Mucosa of gallbladder (tissue), 1 donor: ENCODE data around the gene MFSD11. TPM values are rescaled to one million over a fixed set of nuclear protein-coding genes. Genes with fewer than 3 reads are reported as not detected.
A peak's percentile ranks its signal among the peaks of the same experiment; 100 is the strongest.
"Not testable (repeated sequence)": the region's sequence is repeated elsewhere in the genome, so short reads cannot be mapped to it uniquely, and the experiment has no call there.

Experiments used
- DNase-seq: peaks from one replicate; pipeline ENCODE4 v3.0.0-alpha.2; 2020; ENCODE audit warnings: low spot score
- total RNA-seq: library from RNA; stranded (reverse); gene quantifications from one replicate; pipeline ENCODE4 v1.2.1, GENCODE V29; 2021
- donor health status: DM: no; HTN: no; CAD: no.

Gene MFSD11
- total RNA-seq, 1 donor from 2014 or later: 21.1 TPM

DNA sequence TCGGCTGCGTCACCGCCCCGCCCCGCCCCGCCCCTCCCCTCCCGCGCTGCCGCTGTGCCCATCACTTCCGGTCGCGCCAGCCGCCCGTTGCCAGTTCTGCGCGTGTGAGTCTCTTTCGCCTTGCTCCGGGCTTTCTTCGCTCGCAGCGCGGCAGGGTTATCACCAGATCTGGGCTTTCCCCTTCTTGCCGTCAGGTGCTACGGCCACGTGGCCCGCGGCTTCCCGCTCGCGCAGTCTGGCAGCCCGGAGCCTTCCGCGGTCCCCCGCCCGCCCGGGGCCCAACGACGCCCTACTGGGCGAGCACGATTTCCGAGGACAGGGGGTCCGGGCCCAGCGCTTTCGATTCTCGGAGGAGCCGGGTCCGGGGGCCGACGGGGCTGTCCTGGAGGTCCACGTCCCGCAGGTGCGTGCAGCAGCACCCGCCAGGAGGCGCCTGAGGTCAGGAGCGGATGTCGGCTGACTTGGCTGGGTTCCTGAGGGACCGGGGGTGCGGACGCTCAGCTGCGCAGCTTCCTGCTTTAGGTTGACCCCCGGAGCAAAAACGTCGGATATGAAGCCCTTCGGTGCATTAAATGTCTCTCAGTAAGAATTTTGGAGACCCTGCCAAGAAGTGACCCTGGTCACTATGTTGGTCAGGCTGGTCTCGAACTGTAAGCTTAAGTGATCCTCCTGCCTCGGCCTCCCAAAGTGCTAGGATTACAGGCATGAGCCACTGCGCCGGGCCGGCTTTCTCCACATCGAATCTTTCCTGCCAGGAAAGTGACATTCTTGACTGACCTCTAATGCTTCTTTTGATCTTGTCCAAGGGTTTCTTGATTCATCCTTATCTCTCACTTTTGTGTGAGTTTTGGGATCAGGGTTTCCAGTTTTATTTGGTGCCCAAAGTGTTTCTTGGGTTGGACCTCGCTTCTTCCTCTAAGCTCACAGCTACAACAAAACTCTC, 10.9 kb upstream of the MFSD11 start, which contains the start of gene METTL23:
Gene METTL23 (plus strand): TSS at position 64 of the 943 bp plus-strand sequence. CDS start 2,872 bp downstream, outside the sequence.
- DNase-seq: peak; percentile 84

DNA sequence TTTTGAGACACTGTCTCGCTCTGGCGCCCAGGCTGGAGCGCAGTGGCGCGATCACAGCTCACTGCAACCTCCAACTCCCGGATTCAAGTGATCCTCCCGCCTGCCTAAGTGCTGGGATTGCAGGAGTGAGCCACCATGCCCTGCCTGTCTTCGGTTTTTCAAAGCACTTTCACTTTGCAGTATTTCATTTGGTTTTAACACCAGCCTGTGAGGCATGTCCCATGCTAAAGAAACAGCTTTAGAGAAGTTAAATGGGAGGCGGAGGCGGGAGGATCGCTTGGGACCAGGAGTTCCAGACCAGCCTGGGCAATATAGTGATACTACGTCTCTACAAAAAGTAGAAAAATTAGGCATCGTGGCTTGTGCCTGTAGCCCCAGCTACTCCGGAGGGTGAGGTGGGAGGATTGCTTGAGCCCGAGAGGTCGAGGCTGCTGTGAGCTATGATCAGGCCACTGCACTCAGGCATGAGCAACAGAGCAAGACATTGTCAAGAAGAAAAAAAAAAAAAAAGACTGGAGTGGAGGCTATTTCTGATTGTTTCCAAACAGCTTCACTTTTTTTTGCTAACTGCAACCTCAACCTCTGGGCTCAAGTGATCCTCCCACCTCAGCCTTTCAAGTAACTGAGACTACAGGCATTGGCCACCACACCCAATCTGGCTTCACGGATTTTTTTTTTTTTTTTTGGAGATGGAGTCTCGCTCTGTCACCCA, 10.0 kb upstream of the MFSD11 start:
- no peak for DNase-seq

DNA sequence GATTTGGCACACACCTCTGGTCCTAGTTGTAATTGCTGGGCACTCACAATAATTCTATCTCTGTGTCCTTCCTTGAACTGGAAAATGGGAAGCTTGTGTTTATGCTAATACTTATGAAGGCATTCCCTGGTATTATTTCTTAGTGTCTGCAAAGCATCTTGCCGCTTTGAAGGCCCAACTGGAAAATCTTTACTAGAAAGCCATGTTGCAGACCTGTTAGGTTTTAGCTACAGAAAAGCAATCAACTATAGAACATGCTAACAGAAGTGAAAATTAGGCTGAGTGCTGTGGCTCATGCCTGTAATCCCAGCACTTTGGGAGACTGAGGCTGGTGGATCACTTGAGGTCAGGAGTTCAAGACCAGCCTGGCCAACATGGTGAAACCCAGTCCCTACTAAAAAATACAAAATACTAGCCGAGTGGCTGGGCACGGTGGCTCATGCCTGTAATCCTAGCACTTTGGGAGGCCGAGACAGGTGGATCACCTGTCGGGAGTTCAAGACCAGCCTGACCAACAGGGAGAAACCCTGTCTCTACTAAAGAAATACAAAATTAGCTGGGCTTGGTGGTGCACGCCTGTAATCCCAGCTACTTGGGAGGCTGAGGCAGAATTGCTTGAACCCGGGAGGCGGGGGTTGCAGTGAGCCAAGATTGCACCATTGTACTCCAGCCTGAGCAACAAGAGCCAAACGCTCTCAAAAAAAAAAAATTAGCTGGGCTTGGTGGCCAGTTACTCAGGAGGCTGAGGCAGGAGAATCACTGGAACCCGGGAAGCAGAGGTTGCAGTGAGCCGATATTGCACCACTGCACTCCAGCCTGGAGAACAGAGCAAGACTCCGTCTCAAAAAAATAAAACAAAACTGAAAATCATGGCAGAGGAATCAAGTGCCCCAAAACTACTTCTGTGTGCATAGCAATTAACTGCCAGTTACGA, 5.9 kb upstream of the MFSD11 start:
- not testable (repeated sequence) for DNase-seq

GRCh38 chr17:76732734-76733617, 4.9 kb upstream of the MFSD11 start:
- no peak for DNase-seq

DNA sequence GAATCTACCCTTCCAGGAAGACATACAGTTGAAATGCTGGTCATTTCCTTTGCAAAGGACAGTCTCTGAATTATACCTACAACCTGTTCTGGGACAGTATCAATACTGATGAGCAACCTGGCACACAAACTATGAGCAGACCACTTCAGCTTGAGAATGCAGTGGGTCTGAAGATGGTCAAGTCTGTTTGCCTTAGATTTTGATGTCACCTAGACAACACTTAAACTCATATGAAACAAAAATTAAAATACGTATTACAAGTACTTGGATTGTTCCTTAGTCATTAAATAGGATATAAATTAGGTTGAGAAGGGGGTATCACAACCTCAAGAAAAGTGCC, 4.3 kb upstream of the MFSD11 start:
- no peak for DNase-seq

DNA sequence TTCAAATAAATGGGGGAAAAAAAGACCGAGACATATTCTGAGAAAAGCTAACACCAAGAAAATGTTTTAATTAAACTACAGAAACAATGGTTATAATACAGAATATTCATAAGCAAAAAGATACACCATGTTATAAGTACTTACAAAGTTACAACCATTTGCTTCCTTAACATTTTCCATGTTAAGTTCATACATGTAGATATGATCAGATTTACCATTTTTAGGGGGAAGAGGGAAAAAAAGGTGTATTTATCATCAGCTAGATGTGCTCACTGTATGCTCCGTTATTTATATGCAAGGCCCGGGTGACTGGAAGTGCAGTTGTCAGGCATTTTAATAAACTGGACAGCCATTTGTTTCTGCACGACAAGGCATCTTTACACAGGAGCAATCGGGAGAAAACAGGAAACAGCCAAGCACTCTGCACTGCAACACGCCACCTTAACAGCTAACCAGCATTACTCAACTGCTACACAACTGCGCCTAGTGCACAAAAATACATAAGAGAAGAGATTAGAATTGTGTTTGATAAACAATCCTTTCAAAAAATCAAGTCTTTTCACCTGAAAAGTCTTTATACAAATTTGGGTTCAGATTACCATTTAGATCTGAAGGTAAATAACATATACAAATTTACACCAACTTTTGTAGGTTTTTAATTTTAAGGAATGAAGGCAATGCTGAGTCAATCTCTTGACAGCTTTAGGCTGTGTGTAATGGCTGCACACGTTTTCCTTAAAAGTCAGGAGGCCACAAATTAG, 3.7 kb upstream of the MFSD11 start:
- no peak for DNase-seq

DNA sequence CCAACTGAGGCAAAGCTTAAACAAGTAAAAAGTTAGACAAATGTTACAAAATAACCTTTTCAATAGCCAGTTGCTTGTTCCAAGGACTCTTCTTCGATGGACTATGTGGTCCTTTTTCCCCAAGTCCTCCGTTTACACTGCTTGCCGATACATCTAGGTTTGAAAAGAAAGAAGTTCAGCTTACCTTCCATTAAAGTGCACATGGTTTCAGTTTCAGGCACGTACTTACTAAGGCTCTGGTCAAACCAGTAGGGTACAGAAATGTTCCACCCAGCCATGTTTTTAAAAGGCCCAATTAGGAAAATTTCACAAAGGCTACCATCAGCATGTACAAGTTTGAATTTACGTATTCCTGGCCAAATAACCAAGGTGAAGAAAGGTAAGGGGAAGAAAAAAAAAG, 2.9 kb upstream of the MFSD11 start:
- DNase-seq: no peak

DNA sequence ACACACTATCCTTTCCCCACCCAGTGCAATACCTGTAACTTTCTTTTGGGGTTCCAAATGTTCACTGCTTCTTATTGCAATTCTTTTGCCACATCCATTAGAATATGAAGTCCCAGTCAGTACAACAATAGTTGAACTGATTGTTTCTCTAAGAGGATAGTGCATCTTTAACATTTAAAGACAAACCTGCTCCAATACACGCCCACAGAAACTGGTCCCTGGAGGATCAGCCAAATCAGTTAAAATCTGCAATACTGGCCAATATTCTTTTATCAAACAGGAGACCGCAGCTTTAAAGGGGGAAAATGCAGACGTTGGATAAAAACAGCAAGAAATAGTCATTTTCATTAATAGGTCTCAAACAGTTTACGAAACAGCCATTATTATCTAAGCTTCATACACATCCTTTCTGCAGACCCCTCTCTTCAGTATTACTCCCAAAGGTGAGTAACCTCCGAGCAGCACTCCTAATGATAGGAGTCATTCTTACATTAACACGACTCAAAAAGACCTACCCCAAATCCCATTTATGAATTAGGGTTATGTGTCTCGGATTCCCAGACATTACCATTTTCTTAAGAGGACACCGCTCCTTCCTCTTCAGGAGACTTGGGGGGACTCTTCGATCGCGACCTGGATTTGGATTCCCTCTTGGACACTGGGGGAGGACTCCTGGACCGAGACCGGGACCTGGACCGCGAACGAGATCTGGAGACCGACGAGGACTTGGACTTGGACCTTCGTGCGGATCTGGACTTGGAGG, 2.2 kb upstream of the MFSD11 start:
- no peak for DNase-seq

- DNase-seq: peak; percentile 76
Observed at GRCh38 chr17:76736349-76737081, 1.4 kb upstream of the MFSD11 start.

DNA sequence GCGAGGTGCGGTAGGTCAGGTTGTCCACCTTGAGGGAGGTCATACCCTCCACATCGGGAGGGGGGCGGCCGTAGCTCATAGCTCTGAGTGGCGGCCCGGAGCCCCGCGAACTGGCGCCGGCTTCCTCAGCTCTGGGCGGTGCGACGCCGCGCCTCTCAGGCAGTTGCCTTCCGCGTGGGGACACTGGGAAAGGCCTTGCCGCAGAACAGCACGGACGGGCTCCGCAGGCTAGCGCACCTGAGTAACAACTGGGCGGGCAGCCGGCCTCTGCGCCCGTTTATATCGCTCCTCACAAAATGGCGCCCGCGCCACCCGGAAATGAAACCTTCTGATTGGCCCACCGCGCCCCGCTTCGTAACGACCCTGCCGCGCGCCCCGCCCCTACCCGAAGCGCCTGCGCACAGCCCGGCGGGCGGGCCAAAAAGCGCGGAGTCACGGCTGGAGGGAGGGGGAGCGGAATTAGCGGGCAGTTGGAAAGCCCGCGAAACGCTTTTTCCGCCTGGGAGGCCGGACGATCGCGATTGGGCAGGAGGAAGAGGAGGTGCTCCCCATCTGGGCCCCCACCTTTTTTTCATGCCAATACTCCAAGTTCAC, 740 bp upstream of the MFSD11 start, which contains the start of gene SRSF2:
Gene SRSF2 (minus strand): TSS at position 250 of the 594 bp plus-strand sequence. CDS start 171 bp downstream, at position 79.
- peak; percentile 99 for DNase-seq

DNA sequence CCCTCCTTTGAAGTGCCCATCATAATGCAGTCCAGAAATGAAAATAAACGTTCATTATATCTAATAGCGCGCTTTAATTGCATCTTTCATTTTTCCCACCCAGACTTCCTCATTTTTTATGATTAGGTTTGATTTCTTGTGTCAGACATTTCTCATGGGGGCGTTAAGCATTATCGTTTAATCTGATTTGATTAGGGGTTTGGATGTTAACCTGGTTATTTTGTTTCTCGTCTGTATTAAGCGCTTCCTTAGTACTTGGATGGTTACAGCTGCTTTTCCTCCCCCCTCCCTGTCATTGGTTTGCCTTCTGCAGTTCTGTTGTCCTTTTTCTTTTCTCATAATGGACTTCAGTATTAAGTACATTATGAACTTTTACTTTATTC, 540 bp downstream of the MFSD11 start:
- DNase-seq: no peak

DNA sequence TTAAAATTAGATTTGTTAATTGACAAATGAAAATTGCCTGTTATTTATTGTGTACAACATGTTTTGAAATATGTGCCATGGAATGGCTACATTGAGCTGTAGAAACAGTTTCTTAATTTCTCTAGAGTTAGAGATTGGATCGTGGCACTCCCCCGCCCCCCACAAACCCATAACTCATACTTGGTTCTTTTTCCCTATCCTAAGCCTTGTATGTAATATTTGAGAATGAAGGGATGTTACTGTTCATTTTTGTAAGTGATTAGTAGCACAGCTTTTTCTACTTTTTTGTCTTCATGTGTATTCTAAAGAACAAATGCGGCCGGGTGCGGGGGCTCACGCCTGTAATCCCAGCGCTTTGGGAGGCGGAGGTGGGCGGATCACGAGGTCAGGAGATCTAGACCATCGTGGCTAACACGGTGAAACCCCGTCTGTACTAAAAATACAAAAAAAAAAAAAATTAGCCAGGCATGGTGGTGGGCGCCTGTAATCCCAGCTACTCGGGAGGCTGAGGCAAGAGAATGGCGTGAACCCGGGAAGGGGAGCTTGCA, 1.7 kb downstream of the MFSD11 start:
- DNase-seq: not testable (repeated sequence)

- DNase-seq: no peak
Observed at GRCh38 chr17:76740329-76741118, 2.6 kb downstream of the MFSD11 start.

DNA sequence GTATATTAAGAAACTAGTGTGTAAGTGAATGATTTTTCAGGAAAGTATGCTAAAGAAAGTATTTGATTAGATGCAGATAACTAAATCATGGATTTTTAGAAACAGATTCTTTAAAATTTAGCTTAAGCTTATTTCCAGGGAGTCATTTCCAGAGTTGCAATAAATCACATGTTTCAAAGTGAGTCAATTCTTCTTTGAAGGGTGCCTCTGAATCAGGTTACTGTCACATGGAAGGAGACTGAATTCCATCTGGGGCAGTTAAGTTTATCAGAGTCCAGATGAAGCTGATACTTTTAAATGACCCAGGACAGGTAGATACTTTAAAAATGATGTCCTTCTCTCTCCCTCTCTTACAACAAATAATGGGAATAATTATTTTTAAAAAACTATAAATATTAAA, 5.0 kb downstream of the MFSD11 start:
- DNase-seq: no peak

- DNase-seq: no peak
Observed at GRCh38 chr17:76744747-76745146, 6.8 kb downstream of the MFSD11 start.

DNA sequence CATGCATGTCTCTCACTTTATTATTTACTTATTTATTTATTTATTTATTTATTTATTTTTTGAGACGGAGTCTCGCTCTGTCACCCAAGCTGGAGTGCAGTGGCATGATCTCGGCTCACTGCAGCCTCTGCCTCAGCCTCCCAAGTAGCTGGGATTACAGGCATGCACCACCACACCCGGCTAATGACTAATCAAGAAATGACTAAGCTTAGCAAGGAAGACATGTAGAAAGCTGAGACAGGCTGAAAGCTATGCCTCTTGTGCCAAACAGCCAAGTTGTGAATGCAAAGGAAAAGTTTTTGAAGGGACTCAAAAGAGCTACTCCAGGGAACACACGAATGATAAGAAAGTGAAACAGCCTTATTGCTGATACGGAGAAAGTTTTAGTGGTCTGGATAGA, 7.9 kb downstream of the MFSD11 start:
- DNase-seq: not testable (repeated sequence)
